Liver (tissue), 3 donors: ENCODE results near the gene MELTF.

Source experiments
- RAD21 ChIP-seq, 2 donors: IDR thresholded peaks; 2 replicates each; pipeline ENCODE4 v1.6.1; 2016; ENCODE audit warnings: antibody characterized with exemption in 2 of 2, mild to moderate bottlenecking in 2 of 2
- TF ChIP-seq, protein P1 (sequence below): IDR thresholded peaks from 2 replicates; pipeline ENCODE4 v1.6.1; 2016; ENCODE audit warnings: antibody characterized with exemption
- TF ChIP-seq, protein P2 (sequence below): fragments of 150-350 bp; IDR thresholded peaks from 2 replicates; pipeline ENCODE4 v1.5.1; 2017; ENCODE audit warnings: improper control_type of control experiment, low read depth, low read length; ENCODE audit not compliant: missing input control
- TF ChIP-seq, protein P3 (sequence below): IDR thresholded peaks from 2 replicates; pipeline ENCODE4 v1.6.1; 2016; ENCODE audit warnings: antibody characterized with exemption
- donor health status: healthy.
- donor health status: healthy.

GRCh38 chr3:197027151-197027895 is 2.3 kb downstream of the MELTF start:
- TF ChIP-seq, protein P1, sequence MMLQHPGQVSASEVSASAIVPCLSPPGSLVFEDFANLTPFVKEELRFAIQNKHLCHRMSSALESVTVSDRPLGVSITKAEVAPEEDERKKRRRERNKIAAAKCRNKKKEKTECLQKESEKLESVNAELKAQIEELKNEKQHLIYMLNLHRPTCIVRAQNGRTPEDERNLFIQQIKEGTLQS, result no peak
- TF ChIP-seq, protein P2, sequence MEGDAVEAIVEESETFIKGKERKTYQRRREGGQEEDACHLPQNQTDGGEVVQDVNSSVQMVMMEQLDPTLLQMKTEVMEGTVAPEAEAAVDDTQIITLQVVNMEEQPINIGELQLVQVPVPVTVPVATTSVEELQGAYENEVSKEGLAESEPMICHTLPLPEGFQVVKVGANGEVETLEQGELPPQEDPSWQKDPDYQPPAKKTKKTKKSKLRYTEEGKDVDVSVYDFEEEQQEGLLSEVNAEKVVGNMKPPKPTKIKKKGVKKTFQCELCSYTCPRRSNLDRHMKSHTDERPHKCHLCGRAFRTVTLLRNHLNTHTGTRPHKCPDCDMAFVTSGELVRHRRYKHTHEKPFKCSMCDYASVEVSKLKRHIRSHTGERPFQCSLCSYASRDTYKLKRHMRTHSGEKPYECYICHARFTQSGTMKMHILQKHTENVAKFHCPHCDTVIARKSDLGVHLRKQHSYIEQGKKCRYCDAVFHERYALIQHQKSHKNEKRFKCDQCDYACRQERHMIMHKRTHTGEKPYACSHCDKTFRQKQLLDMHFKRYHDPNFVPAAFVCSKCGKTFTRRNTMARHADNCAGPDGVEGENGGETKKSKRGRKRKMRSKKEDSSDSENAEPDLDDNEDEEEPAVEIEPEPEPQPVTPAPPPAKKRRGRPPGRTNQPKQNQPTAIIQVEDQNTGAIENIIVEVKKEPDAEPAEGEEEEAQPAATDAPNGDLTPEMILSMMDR, result no peak
- no peak for TF ChIP-seq RAD21 (IDR thresholded peaks at IDR 0.05)
- TF ChIP-seq, protein P3, sequence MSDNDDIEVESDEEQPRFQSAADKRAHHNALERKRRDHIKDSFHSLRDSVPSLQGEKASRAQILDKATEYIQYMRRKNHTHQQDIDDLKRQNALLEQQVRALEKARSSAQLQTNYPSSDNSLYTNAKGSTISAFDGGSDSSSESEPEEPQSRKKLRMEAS, result no peak
